Muscle layer of colon (tissue), 2 donors: Measurements from ENCODE around the gene CTXND2.
A peak's percentile ranks its signal among the peaks of the same experiment; 100 is the strongest.
"Not testable (repeated sequence)": the region's sequence is repeated elsewhere in the genome, so short reads cannot be mapped to it uniquely, and the experiment has no call there.

Experiments used
- H3K27ac ChIP-seq: one replicate; pipeline ENCODE4 v1.7.0; 2013; ENCODE audit warnings: low read depth, mild to moderate bottlenecking, low read length, moderate library complexity
- H3K27me3 ChIP-seq, 2 donors: one replicate each; pipeline ENCODE4 v1.7.0; 2013; ENCODE audit warnings: low read length in 2 of 2, mild to moderate bottlenecking in 2 of 2; ENCODE audit not compliant: insufficient read depth in 2 of 2, control insufficient read depth in 1 of 2
- H3K36me3 ChIP-seq: one replicate; pipeline ENCODE4 v1.7.0; 2013; ENCODE audit warnings: mild to moderate bottlenecking, low read length; ENCODE audit not compliant: insufficient read depth
- H3K4me1 ChIP-seq: one replicate; pipeline ENCODE4 v1.7.0; 2013; ENCODE audit warnings: mild to moderate bottlenecking, low read length; ENCODE audit not compliant: insufficient read depth
- H3K4me3 ChIP-seq, 2 donors: one replicate each; pipeline ENCODE4 v1.7.0; 2013; ENCODE audit warnings: low read length in 2 of 2, low read depth in 1 of 2, mild to moderate bottlenecking in 1 of 2, moderate library complexity in 1 of 2
- H3K9ac ChIP-seq: one replicate; pipeline ENCODE4 v1.7.0; 2013; ENCODE audit warnings: low read length
- H3K9me3 ChIP-seq: one replicate; pipeline ENCODE4 v1.7.0; 2013; ENCODE audit warnings: mild to moderate bottlenecking, low read length
- donor health status: abdominal sarcoma.
- donor health status: Adenocarcinoma of cecum.

CTXND2 gene

DNA sequence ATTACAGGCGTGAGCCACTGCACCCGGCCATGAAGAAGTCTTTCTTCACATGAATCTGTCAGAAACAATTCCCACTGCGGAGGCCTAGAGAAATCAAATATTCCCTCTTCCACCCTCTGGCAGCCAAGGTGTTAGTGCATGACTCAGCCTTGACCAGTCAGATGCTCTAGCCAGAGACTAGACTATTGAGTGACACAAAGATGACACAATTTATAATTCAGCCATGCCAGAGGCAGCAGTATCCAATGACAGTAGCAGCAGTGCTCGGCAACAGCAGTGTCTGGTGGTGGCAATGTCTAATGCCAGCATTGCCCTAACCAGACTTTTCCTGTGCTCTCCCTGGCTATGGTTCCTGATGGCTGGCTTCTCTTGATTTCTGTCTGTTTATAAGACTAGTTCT lies 8.7 kb downstream of the CTXND2 start:
- Histone ChIP-seq H3K27me3 (no peaks in the 10 kb centered on the region), H3K4me1 (no peaks in the 10 kb centered on the region), H3K9me3 (no peaks in the 10 kb centered on the region), H3K36me3 (no peaks in the 10 kb centered on the region), H3K27ac (no peak overlapping the region), H3K9ac (no peak overlapping the region), H3K4me3 (no peak overlapping the region)

DNA sequence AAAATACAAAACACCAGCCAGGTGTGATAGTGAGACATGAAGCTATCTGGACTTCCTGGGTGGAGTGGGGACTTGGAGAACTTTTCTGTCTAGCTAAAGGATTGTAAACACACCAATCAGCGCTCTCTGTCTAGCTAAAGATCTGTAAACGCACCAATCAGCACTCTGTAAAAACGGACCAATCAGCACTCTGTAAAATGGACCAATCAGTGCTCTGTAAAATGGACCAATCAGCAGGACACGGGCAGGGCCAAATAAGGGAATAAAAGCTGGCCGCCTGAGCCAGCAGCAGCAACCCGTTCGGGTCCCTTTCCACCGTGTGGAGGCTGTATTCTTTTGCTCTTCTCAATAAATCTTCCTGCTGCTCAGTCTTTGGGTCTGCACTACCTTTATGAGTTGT lies 12.9 kb downstream of the CTXND2 start:
- not testable (repeated sequence) for H3K36me3 ChIP-seq, H3K27me3 ChIP-seq, H3K27ac ChIP-seq, H3K4me3 ChIP-seq, H3K4me1 ChIP-seq, H3K9me3 ChIP-seq, H3K9ac ChIP-seq

DNA sequence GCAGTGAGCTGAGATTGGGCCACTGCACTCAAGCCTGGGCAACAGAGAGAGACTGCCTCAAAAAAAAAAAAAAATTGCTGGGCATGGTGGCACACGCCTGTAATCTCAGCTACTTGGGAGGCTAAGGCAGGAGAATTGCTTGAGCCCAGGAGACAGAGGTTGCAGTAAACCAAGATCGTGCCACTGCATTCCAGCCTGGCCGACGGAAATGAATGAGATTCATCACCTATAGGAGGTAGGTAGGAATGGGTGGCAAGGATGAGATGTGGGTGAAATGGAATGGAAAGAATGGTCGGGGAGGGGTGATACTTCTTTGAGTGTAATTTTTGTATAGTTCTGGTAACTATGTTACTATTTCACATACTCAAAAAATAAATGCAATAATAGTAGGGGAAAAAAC lies 15.4 kb downstream of the CTXND2 start:
- no peak overlapping the region for H3K9ac ChIP-seq
- H3K9me3 ChIP-seq, result no peaks in the 10 kb centered on the region
- H3K36me3 ChIP-seq, result no peaks in the 10 kb centered on the region
- no peaks in the 10 kb centered on the region for H3K27me3 ChIP-seq
- no peak overlapping the region for H3K4me3 ChIP-seq
- H3K27ac ChIP-seq, result no peak overlapping the region
- no peaks in the 10 kb centered on the region for H3K4me1 ChIP-seq

DNA sequence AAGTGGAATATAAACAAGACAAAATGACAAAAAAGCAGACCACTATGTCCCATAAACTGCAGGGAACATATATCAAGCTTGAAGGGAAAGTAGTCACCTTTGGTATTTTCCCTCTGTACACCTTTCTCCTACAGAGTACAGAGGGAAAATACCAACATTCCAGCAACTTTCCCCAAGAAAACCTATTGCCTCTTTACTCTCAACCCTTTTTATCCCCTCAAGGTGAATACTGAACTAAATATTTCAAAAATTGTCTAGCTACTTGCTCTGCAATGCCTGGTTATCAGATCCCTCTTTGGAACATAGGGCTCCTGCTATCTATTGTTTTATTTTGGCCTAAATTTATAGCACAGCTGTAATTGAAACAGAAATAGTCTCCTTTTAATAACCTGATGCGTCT lies 15.8 kb downstream of the CTXND2 start:
- Histone ChIP-seq H3K36me3 (no peaks in the 10 kb centered on the region), H3K27me3 (no peaks in the 10 kb centered on the region), H3K4me3 (no peak overlapping the region), H3K27ac (no peak overlapping the region), H3K4me1 (no peaks in the 10 kb centered on the region), H3K9me3 (no peaks in the 10 kb centered on the region), H3K9ac (no peak overlapping the region)

DNA sequence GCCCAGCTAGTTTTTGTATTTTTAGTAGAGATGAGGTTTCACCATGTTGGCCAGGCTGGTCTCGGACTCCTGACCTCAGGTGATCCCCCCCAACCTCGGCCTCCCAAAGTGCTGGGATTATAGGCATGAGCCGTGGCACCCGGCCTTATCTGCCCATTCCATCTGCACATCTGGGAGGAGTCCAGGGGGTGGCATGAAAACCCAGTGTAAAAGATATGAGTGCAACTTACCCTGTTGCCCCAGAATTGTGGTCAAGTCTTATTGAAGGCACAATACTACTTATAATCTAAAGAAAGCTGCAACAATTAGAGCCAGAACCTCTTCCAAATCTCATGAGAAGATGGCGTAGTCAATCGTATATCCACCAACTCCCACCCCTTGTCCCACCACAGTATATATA lies 18.4 kb downstream of the CTXND2 start:
- Histone ChIP-seq H3K4me1 (no peaks in the 10 kb centered on the region), H3K27me3 (no peaks in the 10 kb centered on the region), H3K9ac (no peak overlapping the region), H3K9me3 (no peaks in the 10 kb centered on the region), H3K36me3 (no peaks in the 10 kb centered on the region), H3K27ac (no peak overlapping the region), H3K4me3 (no peak overlapping the region)

DNA sequence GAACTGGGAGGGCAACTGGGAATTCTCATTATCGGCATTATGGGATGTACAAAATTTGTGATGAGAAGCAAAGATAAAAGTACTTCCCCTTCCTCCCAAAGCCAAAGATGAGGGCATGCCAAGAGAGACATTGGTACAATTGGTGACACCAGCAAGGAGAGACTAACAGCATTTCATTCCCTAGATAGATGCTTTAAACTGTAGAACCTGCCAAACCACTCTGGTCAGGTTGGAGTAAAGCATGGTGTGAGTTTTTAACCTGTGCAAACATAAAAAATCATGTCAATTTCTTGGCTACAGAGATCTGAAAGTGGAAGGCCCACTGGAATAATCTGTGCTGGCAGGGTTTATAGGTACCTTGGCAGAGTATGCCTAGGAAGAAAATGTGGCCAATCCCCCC lies 19.4 kb downstream of the CTXND2 start:
- H3K9me3 ChIP-seq, result no peaks in the 10 kb centered on the region
- no peaks in the 10 kb centered on the region for H3K27me3 ChIP-seq
- no peaks in the 10 kb centered on the region for H3K4me1 ChIP-seq
- H3K9ac ChIP-seq, result no peak overlapping the region
- no peaks in the 10 kb centered on the region for H3K36me3 ChIP-seq
- no peak overlapping the region for H3K27ac ChIP-seq
- no peak overlapping the region for H3K4me3 ChIP-seq

DNA sequence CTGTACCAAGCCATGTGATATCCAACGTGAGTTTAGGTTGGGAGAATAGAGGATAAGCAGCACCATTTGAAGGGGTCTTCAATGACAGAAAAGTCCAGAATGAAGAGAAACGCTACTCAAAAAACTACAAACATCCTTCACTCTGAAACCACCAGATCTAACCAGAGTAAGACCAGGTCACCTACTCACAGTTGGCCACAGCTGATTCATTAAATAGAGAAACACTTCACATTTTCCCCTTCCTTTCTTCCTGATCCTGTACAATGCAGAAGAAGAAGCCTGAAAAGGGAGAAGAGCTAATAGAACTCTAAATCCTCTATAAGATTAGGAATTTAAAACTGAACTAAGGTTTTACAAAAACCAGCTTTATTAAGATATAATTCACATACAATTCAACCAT lies 19.9 kb downstream of the CTXND2 start:
- no peak overlapping the region for H3K27ac ChIP-seq
- no peaks in the 10 kb centered on the region for H3K36me3 ChIP-seq
- H3K4me1 ChIP-seq, result no peaks in the 10 kb centered on the region
- H3K9me3 ChIP-seq, result no peaks in the 10 kb centered on the region
- no peak overlapping the region for H3K4me3 ChIP-seq
- no peaks in the 10 kb centered on the region for H3K27me3 ChIP-seq
- H3K9ac ChIP-seq, result no peak overlapping the region

DNA sequence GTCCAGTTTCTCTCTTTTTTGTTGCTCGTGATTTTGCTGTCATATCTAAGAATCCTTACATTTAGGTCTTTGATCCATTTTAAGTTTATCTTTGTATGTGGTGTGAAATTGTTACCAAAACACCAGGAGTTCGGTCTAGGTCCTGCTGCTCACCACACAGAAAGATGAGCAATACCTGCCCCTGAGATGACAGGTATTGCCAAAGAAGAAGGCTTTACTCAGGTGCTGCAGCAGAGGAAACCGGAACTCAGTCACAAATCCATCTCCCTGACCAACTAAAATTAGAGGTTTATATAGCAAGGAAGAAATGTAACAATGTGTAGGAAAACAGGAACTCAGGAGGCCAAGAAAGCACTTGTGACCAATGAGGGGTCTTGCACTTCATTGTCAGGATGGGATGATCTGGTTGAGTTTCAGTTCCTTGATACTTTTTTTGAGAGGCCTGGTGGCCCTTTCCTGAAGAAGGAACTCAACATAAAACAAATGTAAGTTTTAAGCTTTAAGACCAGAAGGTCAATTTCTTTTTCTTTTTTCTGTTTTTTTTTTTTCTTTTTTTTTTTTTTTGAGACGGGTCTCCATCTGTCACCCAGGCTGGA lies 22.7 kb downstream of the CTXND2 start:
- no peak overlapping the region for H3K27ac ChIP-seq
- no peak overlapping the region for H3K4me3 ChIP-seq
- H3K9me3 ChIP-seq, result no peaks in the 10 kb centered on the region
- H3K9ac ChIP-seq, result no peak overlapping the region
- H3K4me1 ChIP-seq, result no peaks in the 10 kb centered on the region
- H3K27me3 ChIP-seq, result no peaks in the 10 kb centered on the region
- no peaks in the 10 kb centered on the region for H3K36me3 ChIP-seq

DNA sequence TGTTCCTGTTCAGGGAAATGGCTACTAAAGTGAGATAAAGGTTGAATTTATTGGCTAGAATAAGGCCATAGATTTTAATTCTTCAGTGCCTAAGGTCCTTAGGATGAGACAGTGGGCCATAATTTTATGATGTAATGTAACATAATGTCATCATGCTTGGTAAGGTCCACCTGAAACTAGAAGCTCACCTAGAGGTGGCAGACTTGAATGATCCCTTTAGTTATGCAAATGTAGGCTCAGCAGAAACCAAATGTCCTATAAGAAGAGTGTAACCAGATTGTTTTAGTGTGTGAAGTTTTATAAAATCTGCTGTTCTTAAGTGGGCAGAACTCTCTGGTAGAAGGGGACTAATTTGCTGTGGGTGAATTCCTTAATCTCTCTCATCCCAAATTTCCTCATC lies 25.7 kb downstream of the CTXND2 start:
- H3K27me3 ChIP-seq, result no peaks in the 10 kb centered on the region
- H3K4me3 ChIP-seq, result no peak overlapping the region
- H3K27ac ChIP-seq, result no peak overlapping the region
- H3K9ac ChIP-seq, result no peak overlapping the region
- no peaks in the 10 kb centered on the region for H3K9me3 ChIP-seq
- no peaks in the 10 kb centered on the region for H3K4me1 ChIP-seq
- no peaks in the 10 kb centered on the region for H3K36me3 ChIP-seq

DNA sequence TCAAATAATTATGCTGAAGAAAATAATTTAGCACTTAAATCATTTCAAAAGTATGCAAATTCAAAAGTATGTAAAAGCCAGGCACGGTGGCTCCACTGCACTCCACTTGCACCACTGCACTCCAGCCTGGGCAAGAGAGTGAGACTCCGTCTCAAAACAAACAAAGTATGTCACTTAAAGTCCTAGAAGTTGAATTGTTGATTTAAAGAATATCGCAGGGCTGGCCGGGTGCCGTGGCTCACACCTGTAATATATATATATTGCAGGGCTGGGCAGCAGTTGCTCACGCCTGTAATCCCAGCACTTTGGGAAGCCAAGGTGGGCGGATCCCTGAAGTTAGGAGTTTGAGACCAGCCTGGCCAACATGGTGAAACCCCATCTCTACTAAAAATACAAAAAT lies 30.5 kb downstream of the CTXND2 start:
- Histone ChIP-seq H3K4me1 (peaks cover 3% of the 10 kb centered on the region), H3K27ac (no peak overlapping the region), H3K9ac (no peak overlapping the region), H3K9me3 (no peaks in the 10 kb centered on the region), H3K36me3 (no peaks in the 10 kb centered on the region), H3K27me3 (no peaks in the 10 kb centered on the region), H3K4me3 (no peak overlapping the region)

DNA sequence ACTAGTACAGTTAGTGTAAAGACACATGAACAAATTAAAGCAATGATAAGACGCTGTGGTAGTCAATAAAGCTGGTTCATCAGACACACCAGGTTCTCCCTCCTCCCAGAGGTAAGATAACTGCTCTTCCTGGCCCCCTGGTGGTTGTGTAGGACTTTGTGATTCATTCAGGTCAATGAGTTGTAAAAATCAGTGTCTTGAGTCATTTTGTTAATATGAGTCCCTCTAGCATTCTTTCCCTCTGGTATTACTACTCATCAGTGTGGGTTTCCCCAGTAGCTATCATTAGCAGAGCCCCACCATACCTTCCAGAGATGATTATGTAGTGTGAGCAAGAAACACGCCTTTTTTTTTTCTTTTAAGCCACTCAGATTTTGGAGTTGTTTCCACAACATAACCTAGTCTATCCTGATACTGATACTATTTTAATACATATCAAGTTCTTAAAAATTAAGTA lies 35.6 kb downstream of the CTXND2 start:
- Histone ChIP-seq H3K4me3 (no peak overlapping the region), H3K4me1 (peaks cover 14% of the 10 kb centered on the region), H3K9ac (no peak overlapping the region), H3K27me3 (no peaks in the 10 kb centered on the region), H3K36me3 (peaks cover 1% of the 10 kb centered on the region), H3K27ac (no peak overlapping the region), H3K9me3 (no peaks in the 10 kb centered on the region)

DNA sequence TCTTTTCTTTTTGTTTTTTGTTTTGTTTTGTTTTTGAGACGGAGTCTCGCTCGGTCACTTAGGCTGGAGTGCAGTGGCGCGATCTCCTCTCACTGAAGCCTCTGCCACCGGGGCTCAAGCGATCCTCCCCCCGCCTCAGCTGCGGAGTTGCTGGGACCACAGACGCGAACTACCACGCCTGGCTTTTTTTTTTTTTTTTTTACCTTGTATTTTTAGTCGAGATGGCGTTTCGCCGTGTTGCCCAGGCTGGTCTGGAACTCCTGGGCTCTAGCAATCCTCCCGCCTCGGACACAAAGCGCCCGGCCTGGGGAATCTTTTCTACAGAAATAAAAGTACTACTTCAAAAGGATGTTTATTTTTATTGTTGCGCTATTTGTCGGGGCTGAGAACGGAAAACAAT lies 38.1 kb downstream of the CTXND2 start:
- H3K4me3 ChIP-seq, result peak overlapping the region in 1 of 2 donors; percentile 90
- no peaks in the 10 kb centered on the region for H3K27me3 ChIP-seq
- no peak overlapping the region for H3K9ac ChIP-seq
- H3K36me3 ChIP-seq, result peaks cover 17% of the 10 kb centered on the region
- no peak overlapping the region for H3K27ac ChIP-seq
- H3K4me1 ChIP-seq, result peaks cover 14% of the 10 kb centered on the region
- no peaks in the 10 kb centered on the region for H3K9me3 ChIP-seq
